WTC11 (cell line): ENCODE measurements around the gene DPP8. TPM values are rescaled to one million over a fixed set of nuclear protein-coding genes. Genes with fewer than 3 reads are reported as not detected.

Source experiments
- ATAC-seq: fragments of 200-7000 bp; cut with Tn5 transposase; 2 replicates; pipeline ENCODE4 v1.10.0; 2021; ENCODE audit warnings: mild to moderate bottlenecking, moderate library complexity
- CTCF ChIA-PET: fragments of 300-600 bp; sonication (Branson Sonifier 250); formaldehyde crosslinking; loops from one replicate; lab custom pipeline; 2021; ENCODE audit warnings: antibody characterized with exemption; lab: Charles Lee
- POLR2A ChIA-PET: fragments of 350-600 bp; sonication (Branson Sonifier 250); formaldehyde crosslinking; loops from one replicate; lab custom pipeline; 2021; ENCODE audit warnings: antibody characterized with exemption; lab: Charles Lee
- DNase-seq: peaks from one replicate; pipeline ENCODE4 v3.0.0; 2021; ENCODE audit warnings: low spot score
- H3K27ac Mint-ChIP-seq: 2 replicates; pipeline ENCODE4 v1.8.0; 2021; ENCODE audit warnings: mixed read lengths
- H3K27me3 Mint-ChIP-seq: 2 replicates; pipeline ENCODE4 v1.8.0; 2021; ENCODE audit warnings: low read depth, mild to moderate bottlenecking, moderate library complexity, mixed read lengths
- H3K36me3 Mint-ChIP-seq: 2 replicates; pipeline ENCODE4 v1.8.0; 2021; ENCODE audit warnings: mixed read lengths
- H3K4me1 Mint-ChIP-seq: 2 replicates; pipeline ENCODE4 v1.8.0; 2022; ENCODE audit warnings: mixed read lengths
- H3K4me3 Mint-ChIP-seq: 2 replicates; pipeline ENCODE4 v1.8.0; 2021; ENCODE audit warnings: mild to moderate bottlenecking, moderate library complexity, mixed read lengths
- H3K9me3 Mint-ChIP-seq: 2 replicates; pipeline ENCODE4 v1.8.0; 2021; ENCODE audit warnings: mixed read lengths
- AR ChIP-seq: fragments of 250-450 bp; sonication (Bioruptor Pico); IDR thresholded peaks from 2 replicates; pipeline ENCODE4 v1.9.0; 2021; ENCODE audit warnings: mild to moderate bottlenecking
- ATF3 ChIP-seq: sonication (generic); formaldehyde crosslinking; conservative IDR thresholded peaks from 2 replicates; pipeline ENCODE4 v1.8.1; 2022; ENCODE audit warnings: mild to moderate bottlenecking, missing genetic modification reagents
- ELF4 ChIP-seq: sonication (generic); formaldehyde crosslinking; IDR thresholded peaks from 2 replicates; pipeline ENCODE4 v1.8.1; 2022; ENCODE audit warnings: low read depth, mild to moderate bottlenecking, moderate library complexity, missing genetic modification reagents
- ERG ChIP-seq: fragments of 250-450 bp; sonication (Bioruptor Pico); IDR thresholded peaks from 2 replicates; pipeline ENCODE4 v1.8.0; 2021; ENCODE audit warnings: mild to moderate bottlenecking
- FOXK1 ChIP-seq: sonication (generic); formaldehyde crosslinking; IDR thresholded peaks from 2 replicates; pipeline ENCODE4 v1.8.0; 2022; ENCODE audit warnings: mild to moderate bottlenecking, moderate library complexity, missing genetic modification reagents
- FOXP1 ChIP-seq: sonication (generic); formaldehyde crosslinking; IDR thresholded peaks from 2 replicates; pipeline ENCODE4 v1.8.0; 2022; ENCODE audit warnings: missing genetic modification reagents, mild to moderate bottlenecking, moderate library complexity, borderline replicate concordance
- MYBL2 ChIP-seq: sonication (generic); formaldehyde crosslinking; IDR thresholded peaks from 2 replicates; pipeline ENCODE4 v1.8.1; 2023; ENCODE audit warnings: mild to moderate bottlenecking, moderate library complexity, missing genetic modification reagents
- OVOL2 ChIP-seq: fragments of 250-450 bp; sonication (Bioruptor Pico); IDR thresholded peaks from 2 replicates; pipeline ENCODE4 v1.9.0; 2021; ENCODE audit warnings: mild to moderate bottlenecking, borderline replicate concordance
- PREB ChIP-seq: sonication (generic); formaldehyde crosslinking; IDR thresholded peaks from 2 replicates; pipeline ENCODE4 v1.8.1; 2022; ENCODE audit warnings: mild to moderate bottlenecking, missing genetic modification reagents, moderate library complexity, borderline replicate concordance
- PRRX2 ChIP-seq: fragments of 250-450 bp; sonication (Bioruptor Pico); IDR thresholded peaks from 2 replicates; pipeline ENCODE4 v1.8.0; 2021; ENCODE audit warnings: mild to moderate bottlenecking
- RORB ChIP-seq: fragments of 250-450 bp; sonication (Bioruptor Pico); IDR thresholded peaks from 2 replicates; pipeline ENCODE4 v1.9.0; 2021; ENCODE audit warnings: mild to moderate bottlenecking
- SMAD3 ChIP-seq: sonication (generic); formaldehyde crosslinking; IDR thresholded peaks from 2 replicates; pipeline ENCODE4 v1.8.0; 2022; ENCODE audit warnings: missing genetic modification reagents, mild to moderate bottlenecking, borderline replicate concordance
- SP1 ChIP-seq: sonication (generic); formaldehyde crosslinking; conservative IDR thresholded peaks from 2 replicates; pipeline ENCODE4 v1.8.1; 2022; ENCODE audit warnings: missing genetic modification reagents
- TEAD1 ChIP-seq: sonication (generic); formaldehyde crosslinking; IDR thresholded peaks from 2 replicates; pipeline ENCODE4 v1.8.0; 2022; ENCODE audit warnings: mild to moderate bottlenecking, missing genetic modification reagents
- TP53 ChIP-seq: sonication (generic); formaldehyde crosslinking; IDR thresholded peaks from 2 replicates; pipeline ENCODE4 v1.8.1; 2023; ENCODE audit warnings: mild to moderate bottlenecking, missing genetic modification reagents
- ZBTB43 ChIP-seq: sonication (generic); formaldehyde crosslinking; IDR thresholded peaks from 2 replicates; pipeline ENCODE4 v1.8.1; 2023; ENCODE audit warnings: mild to moderate bottlenecking, missing genetic modification reagents
- ZNF396 ChIP-seq: fragments of 250-450 bp; sonication (Bioruptor Pico); IDR thresholded peaks from 2 replicates; pipeline ENCODE4 v1.8.0; 2021; ENCODE audit warnings: mild to moderate bottlenecking, moderate library complexity, borderline replicate concordance
- ZNF416 ChIP-seq: fragments of 250-450 bp; sonication (Bioruptor Pico); IDR thresholded peaks from 2 replicates; pipeline ENCODE4 v1.9.0; 2021; ENCODE audit warnings: mild to moderate bottlenecking, inconsistent platforms
- ZNF512 ChIP-seq: sonication (generic); formaldehyde crosslinking; IDR thresholded peaks from 2 replicates; pipeline ENCODE4 v1.8.1; 2022; ENCODE audit warnings: missing genetic modification reagents, borderline replicate concordance
- ZNF532 ChIP-seq: fragments of 250-450 bp; sonication (Bioruptor Pico); IDR thresholded peaks from 2 replicates; pipeline ENCODE4 v1.9.0; 2021; ENCODE audit warnings: mild to moderate bottlenecking, borderline replicate concordance
- ZSCAN18 ChIP-seq: fragments of 250-450 bp; sonication (Bioruptor Pico); IDR thresholded peaks from 2 replicates; pipeline ENCODE4 v2.1.2; 2022; ENCODE audit warnings: mild to moderate bottlenecking, moderate library complexity
- total RNA-seq: library from RNA; stranded (reverse); gene quantifications from 3 replicates; pipeline ENCODE4 v1.2.3, GENCODE V29; 2021

DPP8 gene
- total RNA-seq, 1 experiment from 2014 or later = 31.9 TPM

- POLR2A ChIA-PET = no interaction called here
- H3K9me3 Mint-ChIP-seq = no peaks in the 10 kb centered on the region
- H3K4me3 Mint-ChIP-seq = no peak overlapping the region
- ATAC-seq = no peak
- peaks cover 9% of the 10 kb centered on the region for H3K4me1 Mint-ChIP-seq
- H3K27ac Mint-ChIP-seq = no peak overlapping the region
- H3K27me3 Mint-ChIP-seq = no peaks in the 10 kb centered on the region
- H3K36me3 Mint-ChIP-seq = no peaks in the 10 kb centered on the region
- TF ChIP-seq RORB (CRISPR knock-in tag) (no peak), SMAD3 (CRISPR knock-in tag) (no peak), ZNF416 (CRISPR knock-in tag) (no peak), ZBTB43 (CRISPR knock-in tag) (no peak), FOXP1 (CRISPR knock-in tag) (no peak), PREB (no peak), AR (no peak), ELF4 (no peak), MYBL2 (CRISPR knock-in tag) (no peak), ERG (CRISPR knock-in tag) (no peak)
- TF ChIP-seq, all 79 proteins: peak for 0
- DNase-seq = no peak
- CTCF ChIA-PET = no interaction called here
These were observed 3.9 kb upstream of the DPP8 start for GRCh38 chr15:65521350-65521749.

- Mint-ChIP-seq H3K27ac (no peak overlapping the region), H3K4me3 (no peak overlapping the region), H3K4me1 (peaks cover 12% of the 10 kb centered on the region), H3K27me3 (no peaks in the 10 kb centered on the region), H3K9me3 (no peaks in the 10 kb centered on the region), H3K36me3 (no peaks in the 10 kb centered on the region)
- ATAC-seq = no peak
- DNase-seq = no peak
- CTCF ChIA-PET = interaction anchor here (0.6 kb wide), 1 partner anchor 339 kb away, joined by 4 read pairs; no protein-coding TSS in a partner anchor
- POLR2A ChIA-PET = interaction anchor here (0.7 kb wide), 1 partner anchor 25 kb away, joined by 5 read pairs; no protein-coding TSS in a partner anchor
- TF ChIP-seq PRRX2 = no peak
- no peak for TF ChIP-seq OVOL2
- TF ChIP-seq FOXK1 = no peak
- no peak for TF ChIP-seq SP1 (CRISPR knock-in tag)
- TF ChIP-seq ATF3 (CRISPR knock-in tag) = no peak
- TF ChIP-seq MYBL2 (CRISPR knock-in tag) = no peak
- no peak for TF ChIP-seq ZSCAN18 (CRISPR knock-in tag)
- TF ChIP-seq TEAD1 (CRISPR knock-in tag) = no peak
- no peak for TF ChIP-seq ZNF512 (CRISPR knock-in tag)
- no peak for TF ChIP-seq TP53 (CRISPR knock-in tag)
- TF ChIP-seq ZNF396 (CRISPR knock-in tag) = no peak
- TF ChIP-seq ZNF532 (CRISPR knock-in tag) = no peak
These were observed 1.3 kb upstream of the DPP8 start for GRCh38 chr15:65518633-65519285.
